H1 (cell line): Measurements from ENCODE around the gene GJD4. TPM values are rescaled to one million over a fixed set of nuclear protein-coding genes. Genes with fewer than 3 reads are reported as not detected.

Source experiments
- CTCF ChIA-PET: fragments of 300-600 bp; sonication (Branson Sonifier 250); formaldehyde crosslinking; loops from one replicate; lab custom pipeline; 2021; ENCODE audit not compliant: partially characterized antibody; lab: Charles Lee
- POLR2A ChIA-PET: fragments of 300-600 bp; sonication (Branson Sonifier 250); formaldehyde crosslinking; loops from one replicate; lab custom pipeline; 2021; ENCODE audit warnings: inconsistent platforms; ENCODE audit not compliant: partially characterized antibody; lab: Charles Lee
- DNase-seq, 2 experiments: peaks; one replicate each; pipeline versions ENCODE4 v3.0.0 to v3.0.0-alpha.2; 2010 to 2022; ENCODE audit warnings: low spot score in 2 of 2, low read depth in 1 of 2, mixed read lengths in 1 of 2
- FAIRE-seq: peaks from 2 replicates; lab custom pipeline; 2011; peaks lifted over from hg19 to GRCh38; lab: Jason Lieb, UNC
- H2AFZ ChIP-seq: 2 replicates; pipeline ENCODE4 v1.8.1; 2012; ENCODE audit warnings: low read length, inconsistent platforms
- H2AK5ac ChIP-seq: 2 replicates; pipeline ENCODE4 v1.6.1; 2013; ENCODE audit warnings: low read depth, low read length
- H2BK120ac ChIP-seq: replicated peaks from 2 replicates; pipeline ENCODE3; 2013; ENCODE audit warnings: low read depth, low read length, inconsistent platforms
- H2BK12ac ChIP-seq: 2 replicates; pipeline ENCODE4 v1.6.1; 2013; ENCODE audit warnings: low read depth, low read length
- H2BK15ac ChIP-seq: 2 replicates; pipeline ENCODE4 v1.6.1; 2013; ENCODE audit warnings: low read length
- H2BK20ac ChIP-seq: 2 replicates; pipeline ENCODE4 v1.6.1; 2013; ENCODE audit warnings: low read length
- H2BK5ac ChIP-seq: 2 replicates; pipeline ENCODE4 v1.6.1; 2013; ENCODE audit warnings: low read depth, low read length
- H3K14ac ChIP-seq: 2 replicates; pipeline ENCODE4 v1.6.1; 2013; ENCODE audit warnings: inconsistent platforms; ENCODE audit not compliant: insufficient read length
- H3K18ac ChIP-seq: 2 replicates; pipeline ENCODE4 v1.6.1; 2013; ENCODE audit warnings: low read length; ENCODE audit errors: extremely low read depth
- H3K23ac ChIP-seq: 2 replicates; pipeline ENCODE4 v1.6.1; 2013; ENCODE audit warnings: inconsistent platforms; ENCODE audit not compliant: insufficient read length
- H3K23me2 ChIP-seq: 2 replicates; pipeline ENCODE4 v1.6.1; 2013; ENCODE audit warnings: low read depth, low read length
- H3K27ac ChIP-seq: 2 replicates; pipeline ENCODE4 v1.6.1; 2011; ENCODE audit warnings: low read depth, low read length, inconsistent platforms
- H3K27me3 ChIP-seq, 4 experiments: replicated peaks in 1 of 4; 1 replicate in 1 of 4; 2 replicates in 3 of 4; pipeline versions ENCODE4 v1.6.1 to v1.8.1; 2011 to 2013; ENCODE audit warnings: low read length in 3 of 4, mild to moderate bottlenecking in 3 of 4, inconsistent platforms in 2 of 4, mixed read lengths in 2 of 4, moderate library complexity in 1 of 4; ENCODE audit not compliant: control insufficient read depth in 3 of 4, insufficient read depth in 3 of 4; ENCODE audit errors: extremely low read depth in 1 of 4
- H3K36me3 ChIP-seq, 4 experiments: 2 replicates each; pipeline versions ENCODE4 v1.6.1 to v1.8.1; 2011 to 2013; ENCODE audit warnings: mild to moderate bottlenecking in 4 of 4, low read length in 3 of 4, moderate library complexity in 2 of 4, control low read depth in 1 of 4, inconsistent platforms in 1 of 4; ENCODE audit not compliant: insufficient read depth in 4 of 4, control insufficient read depth in 2 of 4
- H3K4ac ChIP-seq: replicated peaks from 2 replicates; pipeline ENCODE3; 2013; ENCODE audit warnings: low read length, low read depth, mixed read lengths, inconsistent platforms; ENCODE audit not compliant: insufficient read length
- H3K4me1 ChIP-seq, 4 experiments: replicated peaks in 1 of 4; 1 replicate in 1 of 4; 2 replicates in 3 of 4; pipeline versions ENCODE4 v1.6.1 to v1.8.1; 2011 to 2013; ENCODE audit warnings: low read length in 3 of 4, inconsistent platforms in 2 of 4, mixed read lengths in 1 of 4; ENCODE audit not compliant: insufficient read depth in 4 of 4, control insufficient read depth in 3 of 4
- H3K4me2 ChIP-seq, 2 experiments: 2 replicates each; pipeline versions ENCODE4 v1.6.1 to v1.8.1; 2011 to 2013; ENCODE audit warnings: low read depth in 2 of 2, low read length in 2 of 2, control low read depth in 1 of 2, inconsistent platforms in 1 of 2, mild to moderate bottlenecking in 1 of 2; ENCODE audit not compliant: insufficient read depth in 1 of 2
- H3K4me3 ChIP-seq, 4 experiments: fragments of 200-600, 300-600 bp in 1 of 4; sonication (generic), shearing (Covaris generic), sonication (Bioruptor Twin) in 1 of 4; 2 replicates each; pipeline versions ENCODE4 v1.5.1 to v1.8.1; 2011 to 2016; ENCODE audit warnings: low read length in 4 of 4, low read depth in 3 of 4, control low read depth in 2 of 4, inconsistent platforms in 2 of 4, mild to moderate bottlenecking in 2 of 4, mixed read lengths in 1 of 4, moderate library complexity in 1 of 4; ENCODE audit not compliant: insufficient read depth in 2 of 4; ENCODE audit errors: extremely low read depth in 1 of 4
- H3K56ac ChIP-seq: replicated peaks from 2 replicates; pipeline ENCODE3; 2013; ENCODE audit warnings: low read depth, mild to moderate bottlenecking, mixed read lengths, low read length, inconsistent platforms; ENCODE audit not compliant: insufficient read length
- H3K79me1 ChIP-seq: 2 replicates; pipeline ENCODE4 v1.6.1; 2013; ENCODE audit warnings: low read depth, low read length, control low read depth
- H3K79me2 ChIP-seq, 2 experiments: 2 replicates each; pipeline versions ENCODE4 v1.6.1 to v1.8.1; 2012 to 2013; ENCODE audit warnings: low read length in 2 of 2, mild to moderate bottlenecking in 2 of 2, inconsistent platforms in 1 of 2; ENCODE audit not compliant: insufficient read depth in 2 of 2, control insufficient read depth in 1 of 2
- H3K9ac ChIP-seq, 4 experiments: replicated peaks in 1 of 4; 1 replicate in 1 of 4; 2 replicates in 3 of 4; pipeline versions ENCODE4 v1.6.1 to v1.8.1; 2011 to 2013; ENCODE audit warnings: low read depth in 3 of 4, low read length in 3 of 4, control low read depth in 2 of 4, mild to moderate bottlenecking in 2 of 4, moderate library complexity in 2 of 4, inconsistent platforms in 1 of 4; ENCODE audit errors: extremely low read depth in 1 of 4
- H3K9me3 ChIP-seq, 2 experiments: 2 replicates each; pipeline versions ENCODE4 v1.6.1 to v1.8.1; 2012 to 2013; ENCODE audit warnings: mild to moderate bottlenecking in 2 of 2, moderate library complexity in 2 of 2, control low read depth in 1 of 2, inconsistent platforms in 1 of 2, low read depth in 1 of 2, low read length in 1 of 2, mixed read lengths in 1 of 2; ENCODE audit not compliant: insufficient read depth in 2 of 2
- H4K20me1 ChIP-seq, 2 experiments: replicated peaks in 1 of 2; 2 replicates each; pipeline versions ENCODE3 to v1.8.1; 2011 to 2013; ENCODE audit warnings: inconsistent platforms in 2 of 2, low read length in 2 of 2, mild to moderate bottlenecking in 1 of 2; ENCODE audit not compliant: insufficient read depth in 2 of 2, control insufficient read depth in 1 of 2
- H4K5ac ChIP-seq: 2 replicates; pipeline ENCODE4 v1.6.1; 2013; ENCODE audit warnings: low read length, low read depth, mixed read lengths, inconsistent platforms; ENCODE audit not compliant: insufficient read length
- H4K8ac ChIP-seq: 2 replicates; pipeline ENCODE4 v1.8.0; 2013; ENCODE audit warnings: mild to moderate bottlenecking, moderate library complexity, low read length, inconsistent platforms; ENCODE audit not compliant: insufficient read depth; ENCODE audit errors: extremely low read depth
- H4K91ac ChIP-seq: replicated peaks from 2 replicates; pipeline ENCODE3; 2013; ENCODE audit warnings: low read length, mixed read lengths, inconsistent platforms; ENCODE audit not compliant: insufficient read length
- ASH2L ChIP-seq: fragments of 200-600, 300-600 bp; sonication (generic); IDR thresholded peaks from one replicate; pipeline ENCODE4 v1.7.1; 2017; ENCODE audit warnings: low read length
- BACH1 ChIP-seq: IDR thresholded peaks from 2 replicates; pipeline ENCODE4 v1.6.1; 2012; ENCODE audit warnings: low read length, improper control_type of control experiment
- BRCA1 ChIP-seq: IDR thresholded peaks from 2 replicates; pipeline ENCODE4 v1.6.1; 2012; ENCODE audit warnings: low read depth, low read length, improper control_type of control experiment
- CHD2 ChIP-seq: IDR thresholded peaks from 2 replicates; pipeline ENCODE4 v1.6.1; 2012; ENCODE audit warnings: low read length, improper control_type of control experiment
- EGR1 ChIP-seq: IDR thresholded peaks from 2 replicates; pipeline ENCODE4 v1.6.1; 2011; ENCODE audit warnings: low read depth, low read length, borderline replicate concordance
- KDM4A ChIP-seq: IDR thresholded peaks from one replicate; pipeline ENCODE4 v1.7.1; 2012; ENCODE audit warnings: low read depth, mild to moderate bottlenecking, moderate library complexity, low read length, inconsistent platforms; ENCODE audit not compliant: severe bottlenecking
- RBBP5 ChIP-seq: IDR thresholded peaks from 2 replicates; pipeline ENCODE4 v1.7.1; 2012; ENCODE audit warnings: low read depth, mild to moderate bottlenecking, inconsistent platforms, low read length, moderate library complexity, borderline replicate concordance
- SP2 ChIP-seq: IDR thresholded peaks from 2 replicates; pipeline ENCODE4 v1.6.1; 2012; ENCODE audit warnings: mild to moderate bottlenecking, low read length, inconsistent platforms
- SRF ChIP-seq: IDR thresholded peaks from 2 replicates; pipeline ENCODE4 v1.6.1; 2011; ENCODE audit warnings: mild to moderate bottlenecking, low read depth, low read length, moderate library complexity
- TEAD4 ChIP-seq: IDR thresholded peaks from 2 replicates; pipeline ENCODE4 v1.6.1; 2012; ENCODE audit warnings: low read depth, low read length, inconsistent platforms, mixed read lengths
- YY1 ChIP-seq: IDR thresholded peaks from 2 replicates; pipeline ENCODE4 v1.6.1; 2011; ENCODE audit warnings: low read depth, mild to moderate bottlenecking, low read length
- ZNF274 ChIP-seq: IDR thresholded peaks from 2 replicates; pipeline ENCODE4 v1.7.0; 2012; ENCODE audit warnings: low read length, borderline replicate concordance; ENCODE audit errors: extremely low read depth
- WGBS, 2 experiments: shearing (Covaris generic) in 1 of 2; methylation state at CpG; one replicate each; pipeline versions ENCODE4 v1.1.6 to v1.1.7; 2013 to 2015; ENCODE audit warnings: low lambda C conversion rate in 2 of 2, mixed read lengths in 2 of 2, inconsistent platforms in 1 of 2, low coverage in 1 of 2, missing lambda C conversion rate in 1 of 2; ENCODE audit not compliant: insufficient replicate concordance in 2 of 2, insufficient coverage in 1 of 2, insufficient read length in 1 of 2; ENCODE audit errors: extremely low coverage in 1 of 2, missing lambda C conversion rate in 1 of 2; 5-methylcytosine and 5-hydroxymethylcytosine counted together
- polyA plus RNA-seq, 7 experiments: library from polyadenylated mRNA; depleted of rRNA in 3 of 7; stranded (reverse) in 5 of 7; unstranded in 2 of 7; fragments of >200 nt in 5 of 7; fragments of 200-250 nt in 2 of 7; gene quantifications; 1 replicate in 5 of 7; 2 replicates in 1 of 7; 4 replicates in 1 of 7; pipeline versions ENCODE4 v1.2.1 to v1.2.3, GENCODE V29; 2011 to 2013; ENCODE audit warnings: missing spikeins in 2 of 7, mixed read lengths in 2 of 7
- total RNA-seq: library from RNA; stranded (reverse); fragmentation: NEBNext Ultra II Directional; extraction: Animal tissue kit (Norgen Biotek cat#: 25700); gene quantifications from 2 replicates; pipeline ENCODE4 v1.2.1, GENCODE V29; 2021

The GJD4 gene
- total and polyA plus RNA-seq, 2 of the 8 experiments (the other 6 are each of a cell fraction or from before 2014, with no cell fraction given): not detected

DNA sequence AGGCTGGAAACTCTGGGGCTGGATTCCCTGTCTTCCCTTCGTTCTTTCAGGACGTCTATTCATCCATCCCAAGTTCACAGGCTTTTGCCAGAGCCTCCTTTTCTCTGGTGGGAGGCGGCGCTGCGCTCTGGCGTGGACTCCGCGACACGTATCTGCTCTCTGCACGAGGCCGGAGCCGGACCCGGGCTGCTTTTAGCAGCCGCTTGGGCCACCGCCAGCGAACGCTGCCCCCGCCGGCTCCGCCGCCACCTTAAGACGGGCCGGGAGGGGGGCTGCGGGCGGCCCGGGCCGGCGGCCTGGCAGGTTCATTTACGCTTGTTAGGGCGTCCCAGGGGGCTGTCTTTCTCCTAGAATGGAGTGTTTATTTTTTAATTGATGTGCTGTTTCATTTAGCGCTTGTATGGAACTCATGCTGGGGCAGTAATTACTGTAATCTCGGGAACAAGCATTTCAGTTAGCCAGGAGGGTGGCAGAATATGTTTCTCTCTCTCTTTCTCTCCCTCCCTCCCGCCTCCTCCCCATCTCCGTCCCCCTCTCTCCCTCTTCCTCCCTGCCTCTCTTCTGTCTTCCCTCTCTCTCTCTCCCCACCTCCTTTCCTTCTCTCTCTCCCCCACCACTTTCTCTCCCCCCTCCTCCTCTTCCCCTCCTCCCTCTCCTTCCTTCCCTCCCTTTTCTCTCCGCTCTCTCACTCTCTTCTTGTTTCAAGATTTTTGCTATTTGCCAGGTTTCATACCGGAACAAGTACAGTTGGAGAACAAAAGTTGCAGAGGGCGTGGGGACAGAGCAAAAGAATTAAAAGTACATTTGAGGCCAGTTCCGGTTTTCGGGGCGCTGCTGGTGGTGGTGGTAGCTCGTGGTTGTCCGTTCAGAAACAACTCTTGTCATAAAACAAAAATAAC lies 38.3 kb downstream of the GJD4 start:
- no peak for FAIRE-seq
- POLR2A ChIA-PET: interaction anchor here (0.6 to 1.4 kb wide), 3 partner anchors 53 to 457 kb away, joined by 3 to 4 read pairs (median 4); no protein-coding TSS in a partner anchor
- TF ChIP-seq ZNF274: no peak
- TF ChIP-seq SRF: no peak
- TF ChIP-seq SP2: no peak
- peak; percentile 9 for TF ChIP-seq KDM4A
- TF ChIP-seq RBBP5: peak; percentile 61; the same call in 1 of the 2 replicates
- peak; percentile 71 for TF ChIP-seq CHD2
- TF ChIP-seq BACH1: no peak
- TF ChIP-seq BRCA1: no peak
- peak; percentile 90 for TF ChIP-seq ASH2L
- TF ChIP-seq TEAD4: no peak
- TF ChIP-seq YY1: no peak
- peak; percentile 64 for TF ChIP-seq EGR1

More for the DNA sequence above, 38.3 kb downstream of the GJD4 start:
- DNase-seq: peak in 1 of 2 experiments; percentile 78
- H2BK120ac ChIP-seq: no peak overlapping the region
- H3K56ac ChIP-seq: no peak overlapping the region
- 0 out of 2 replicates have a peak overlapping the region, but pooled peaks have one; percentile 9 for H2AFZ ChIP-seq
- no peak overlapping the region; a peak in 1 of 7 replicates for H3K9ac ChIP-seq
- H3K4ac ChIP-seq: no peak overlapping the region
- CTCF ChIA-PET: interaction anchor here (0.7 to 1.8 kb wide), 5 partner anchors 8 to 790 kb away, joined by 3 to 13 read pairs (median 4); no protein-coding TSS in a partner anchor
- H3K23ac ChIP-seq: no peak overlapping the region
- H3K4me1 ChIP-seq: peaks cover 0 to 11% (median 8%) of the 10 kb centered on the region in 4 experiments; a peak in 6 of 7 replicates
- H4K8ac ChIP-seq: no peak overlapping the region
- WGBS, 2 experiments: 1% methylated on average over 29 of the region's 42 CpGs; no CpG with 5 or more reads in 1 of the 2 experiments
- no peak overlapping the region for H3K27ac ChIP-seq
- no peaks in the 10 kb centered on the region for H3K36me3 ChIP-seq
- no peak overlapping the region for H2BK12ac ChIP-seq
- H2BK5ac ChIP-seq: no peak overlapping the region; the same call in 1 of the 2 replicates
- no peaks in the 10 kb centered on the region for H3K79me1 ChIP-seq
- peak overlapping the region; percentile 63 to 82 (median 67) for H3K4me3 ChIP-seq
- no peak overlapping the region for H3K14ac ChIP-seq
- peaks cover 0 to 3% of the 10 kb centered on the region in 2 experiments; a peak in 1 of 4 replicates for H3K79me2 ChIP-seq
- no peaks in the 10 kb centered on the region; a peak in 2 of 4 replicates for H3K9me3 ChIP-seq
- H4K20me1 ChIP-seq: peaks cover 3 to 8% of the 10 kb centered on the region in 2 experiments
- no peak overlapping the region for H2AK5ac ChIP-seq
- H4K5ac ChIP-seq: no peak overlapping the region
- no peak overlapping the region for H2BK15ac ChIP-seq
- no peak overlapping the region for H2BK20ac ChIP-seq
- peaks cover 3 to 13% (median 6%) of the 10 kb centered on the region in 4 experiments for H3K27me3 ChIP-seq
- H3K23me2 ChIP-seq: peaks cover 34% of the 10 kb centered on the region
- peak overlapping the region; percentile 78 for H3K18ac ChIP-seq
- H3K4me2 ChIP-seq: peak overlapping the region; percentile 58 to 99
- no peak overlapping the region for H4K91ac ChIP-seq
